H1 (cell line): ENCODE measurements around the gene SLC25A34. TPM values are rescaled to one million over a fixed set of nuclear protein-coding genes. Genes with fewer than 3 reads are reported as not detected.

Experiments
- CTCF ChIA-PET: fragments of 300-600 bp; sonication (Branson Sonifier 250); formaldehyde crosslinking; loops from one replicate; lab custom pipeline; 2021; ENCODE audit not compliant: partially characterized antibody; lab: Charles Lee
- POLR2A ChIA-PET: fragments of 300-600 bp; sonication (Branson Sonifier 250); formaldehyde crosslinking; loops from one replicate; lab custom pipeline; 2021; ENCODE audit warnings: inconsistent platforms; ENCODE audit not compliant: partially characterized antibody; lab: Charles Lee
- DNase-seq, 2 experiments: peaks; one replicate each; pipeline versions ENCODE4 v3.0.0 to v3.0.0-alpha.2; 2010 to 2022; ENCODE audit warnings: low spot score in 2 of 2, low read depth in 1 of 2, mixed read lengths in 1 of 2
- FAIRE-seq: peaks from 2 replicates; lab custom pipeline; 2011; peaks lifted over from hg19 to GRCh38; lab: Jason Lieb, UNC
- H2AFZ ChIP-seq: 2 replicates; pipeline ENCODE4 v1.8.1; 2012; ENCODE audit warnings: low read length, inconsistent platforms
- H2AK5ac ChIP-seq: 2 replicates; pipeline ENCODE4 v1.6.1; 2013; ENCODE audit warnings: low read depth, low read length
- H2BK120ac ChIP-seq: replicated peaks from 2 replicates; pipeline ENCODE3; 2013; ENCODE audit warnings: low read depth, low read length, inconsistent platforms
- H2BK12ac ChIP-seq: 2 replicates; pipeline ENCODE4 v1.6.1; 2013; ENCODE audit warnings: low read depth, low read length
- H2BK15ac ChIP-seq: 2 replicates; pipeline ENCODE4 v1.6.1; 2013; ENCODE audit warnings: low read length
- H2BK20ac ChIP-seq: 2 replicates; pipeline ENCODE4 v1.6.1; 2013; ENCODE audit warnings: low read length
- H2BK5ac ChIP-seq: 2 replicates; pipeline ENCODE4 v1.6.1; 2013; ENCODE audit warnings: low read depth, low read length
- H3K14ac ChIP-seq: 2 replicates; pipeline ENCODE4 v1.6.1; 2013; ENCODE audit warnings: inconsistent platforms; ENCODE audit not compliant: insufficient read length
- H3K18ac ChIP-seq: 2 replicates; pipeline ENCODE4 v1.6.1; 2013; ENCODE audit warnings: low read length; ENCODE audit errors: extremely low read depth
- H3K23ac ChIP-seq: 2 replicates; pipeline ENCODE4 v1.6.1; 2013; ENCODE audit warnings: inconsistent platforms; ENCODE audit not compliant: insufficient read length
- H3K23me2 ChIP-seq: 2 replicates; pipeline ENCODE4 v1.6.1; 2013; ENCODE audit warnings: low read depth, low read length
- H3K27ac ChIP-seq: 2 replicates; pipeline ENCODE4 v1.6.1; 2011; ENCODE audit warnings: low read depth, low read length, inconsistent platforms
- H3K27me3 ChIP-seq, 4 experiments: replicated peaks in 1 of 4; 1 replicate in 1 of 4; 2 replicates in 3 of 4; pipeline versions ENCODE4 v1.6.1 to v1.8.1; 2011 to 2013; ENCODE audit warnings: low read length in 3 of 4, mild to moderate bottlenecking in 3 of 4, inconsistent platforms in 2 of 4, mixed read lengths in 2 of 4, moderate library complexity in 1 of 4; ENCODE audit not compliant: control insufficient read depth in 3 of 4, insufficient read depth in 3 of 4; ENCODE audit errors: extremely low read depth in 1 of 4
- H3K36me3 ChIP-seq, 4 experiments: 2 replicates each; pipeline versions ENCODE4 v1.6.1 to v1.8.1; 2011 to 2013; ENCODE audit warnings: mild to moderate bottlenecking in 4 of 4, low read length in 3 of 4, moderate library complexity in 2 of 4, control low read depth in 1 of 4, inconsistent platforms in 1 of 4; ENCODE audit not compliant: insufficient read depth in 4 of 4, control insufficient read depth in 2 of 4
- H3K4ac ChIP-seq: replicated peaks from 2 replicates; pipeline ENCODE3; 2013; ENCODE audit warnings: low read length, low read depth, mixed read lengths, inconsistent platforms; ENCODE audit not compliant: insufficient read length
- H3K4me1 ChIP-seq, 4 experiments: replicated peaks in 1 of 4; 1 replicate in 1 of 4; 2 replicates in 3 of 4; pipeline versions ENCODE4 v1.6.1 to v1.8.1; 2011 to 2013; ENCODE audit warnings: low read length in 3 of 4, inconsistent platforms in 2 of 4, mixed read lengths in 1 of 4; ENCODE audit not compliant: insufficient read depth in 4 of 4, control insufficient read depth in 3 of 4
- H3K4me2 ChIP-seq, 2 experiments: 2 replicates each; pipeline versions ENCODE4 v1.6.1 to v1.8.1; 2011 to 2013; ENCODE audit warnings: low read depth in 2 of 2, low read length in 2 of 2, control low read depth in 1 of 2, inconsistent platforms in 1 of 2, mild to moderate bottlenecking in 1 of 2; ENCODE audit not compliant: insufficient read depth in 1 of 2
- H3K4me3 ChIP-seq, 4 experiments: fragments of 200-600, 300-600 bp in 1 of 4; sonication (generic), shearing (Covaris generic), sonication (Bioruptor Twin) in 1 of 4; 2 replicates each; pipeline versions ENCODE4 v1.5.1 to v1.8.1; 2011 to 2016; ENCODE audit warnings: low read length in 4 of 4, low read depth in 3 of 4, control low read depth in 2 of 4, inconsistent platforms in 2 of 4, mild to moderate bottlenecking in 2 of 4, mixed read lengths in 1 of 4, moderate library complexity in 1 of 4; ENCODE audit not compliant: insufficient read depth in 2 of 4; ENCODE audit errors: extremely low read depth in 1 of 4
- H3K56ac ChIP-seq: replicated peaks from 2 replicates; pipeline ENCODE3; 2013; ENCODE audit warnings: low read depth, mild to moderate bottlenecking, mixed read lengths, low read length, inconsistent platforms; ENCODE audit not compliant: insufficient read length
- H3K79me1 ChIP-seq: 2 replicates; pipeline ENCODE4 v1.6.1; 2013; ENCODE audit warnings: low read depth, low read length, control low read depth
- H3K79me2 ChIP-seq, 2 experiments: 2 replicates each; pipeline versions ENCODE4 v1.6.1 to v1.8.1; 2012 to 2013; ENCODE audit warnings: low read length in 2 of 2, mild to moderate bottlenecking in 2 of 2, inconsistent platforms in 1 of 2; ENCODE audit not compliant: insufficient read depth in 2 of 2, control insufficient read depth in 1 of 2
- H3K9ac ChIP-seq, 4 experiments: replicated peaks in 1 of 4; 1 replicate in 1 of 4; 2 replicates in 3 of 4; pipeline versions ENCODE4 v1.6.1 to v1.8.1; 2011 to 2013; ENCODE audit warnings: low read depth in 3 of 4, low read length in 3 of 4, control low read depth in 2 of 4, mild to moderate bottlenecking in 2 of 4, moderate library complexity in 2 of 4, inconsistent platforms in 1 of 4; ENCODE audit errors: extremely low read depth in 1 of 4
- H3K9me3 ChIP-seq, 2 experiments: 2 replicates each; pipeline versions ENCODE4 v1.6.1 to v1.8.1; 2012 to 2013; ENCODE audit warnings: mild to moderate bottlenecking in 2 of 2, moderate library complexity in 2 of 2, control low read depth in 1 of 2, inconsistent platforms in 1 of 2, low read depth in 1 of 2, low read length in 1 of 2, mixed read lengths in 1 of 2; ENCODE audit not compliant: insufficient read depth in 2 of 2
- H4K20me1 ChIP-seq, 2 experiments: replicated peaks in 1 of 2; 2 replicates each; pipeline versions ENCODE3 to v1.8.1; 2011 to 2013; ENCODE audit warnings: inconsistent platforms in 2 of 2, low read length in 2 of 2, mild to moderate bottlenecking in 1 of 2; ENCODE audit not compliant: insufficient read depth in 2 of 2, control insufficient read depth in 1 of 2
- H4K5ac ChIP-seq: 2 replicates; pipeline ENCODE4 v1.6.1; 2013; ENCODE audit warnings: low read length, low read depth, mixed read lengths, inconsistent platforms; ENCODE audit not compliant: insufficient read length
- H4K8ac ChIP-seq: 2 replicates; pipeline ENCODE4 v1.8.0; 2013; ENCODE audit warnings: mild to moderate bottlenecking, moderate library complexity, low read length, inconsistent platforms; ENCODE audit not compliant: insufficient read depth; ENCODE audit errors: extremely low read depth
- H4K91ac ChIP-seq: replicated peaks from 2 replicates; pipeline ENCODE3; 2013; ENCODE audit warnings: low read length, mixed read lengths, inconsistent platforms; ENCODE audit not compliant: insufficient read length
- ATF2 ChIP-seq: IDR thresholded peaks from 2 replicates; pipeline ENCODE4 v1.6.1; 2012; ENCODE audit warnings: low read length, inconsistent platforms
- BACH1 ChIP-seq: IDR thresholded peaks from 2 replicates; pipeline ENCODE4 v1.6.1; 2012; ENCODE audit warnings: low read length, improper control_type of control experiment
- CHD2 ChIP-seq: IDR thresholded peaks from 2 replicates; pipeline ENCODE4 v1.6.1; 2012; ENCODE audit warnings: low read length, improper control_type of control experiment
- JUND ChIP-seq: IDR thresholded peaks from 2 replicates; pipeline ENCODE4 v1.6.1; 2011; ENCODE audit warnings: mild to moderate bottlenecking, improper control_type of control experiment, low read length
- NRF1 ChIP-seq: IDR thresholded peaks from 2 replicates; pipeline ENCODE4 v1.6.1; 2011; ENCODE audit warnings: mild to moderate bottlenecking, low read depth, low read length, improper control_type of control experiment
- POLR2A ChIP-seq, 2 experiments: IDR thresholded peaks; 1 replicate in 1 of 2; 2 replicates in 1 of 2; pipeline ENCODE4 v1.6.1; 2011; ENCODE audit warnings: low read depth in 2 of 2, low read length in 2 of 2, mild to moderate bottlenecking in 2 of 2; ENCODE audit errors: control extremely low read depth in 1 of 2
- RNF2 ChIP-seq: fragments of 200-900, 300-1000 bp; sonication (generic); IDR thresholded peaks from 2 replicates; pipeline ENCODE4 v1.7.1; 2016; ENCODE audit warnings: borderline replicate concordance, low read depth, mild to moderate bottlenecking, antibody characterized with exemption, low read length; ENCODE audit not compliant: poor library complexity, severe bottlenecking; ENCODE audit errors: missing control alignments
- SAP30 ChIP-seq: fragments of 300-600 bp; sonication (generic); IDR thresholded peaks from 2 replicates; pipeline ENCODE4 v1.7.1; 2012; ENCODE audit warnings: low read length, moderate library complexity, mild to moderate bottlenecking, inconsistent platforms; ENCODE audit not compliant: insufficient read depth, insufficient replicate concordance
- SIX5 ChIP-seq: IDR thresholded peaks from 2 replicates; pipeline ENCODE4 v1.6.1; 2011; ENCODE audit warnings: mild to moderate bottlenecking, low read depth, low read length
- SP1 ChIP-seq: IDR thresholded peaks from 2 replicates; pipeline ENCODE4 v1.6.1; 2011; ENCODE audit warnings: low read depth, low read length
- SP2 ChIP-seq: IDR thresholded peaks from 2 replicates; pipeline ENCODE4 v1.6.1; 2012; ENCODE audit warnings: mild to moderate bottlenecking, low read length, inconsistent platforms
- SUZ12 ChIP-seq: fragments of 200-600 bp; sonication (generic); IDR thresholded peaks from 2 replicates; pipeline ENCODE4 v1.6.1; 2012; ENCODE audit warnings: mild to moderate bottlenecking, inconsistent platforms, low read length, moderate library complexity, mixed read lengths
- ZNF274 ChIP-seq: IDR thresholded peaks from 2 replicates; pipeline ENCODE4 v1.7.0; 2012; ENCODE audit warnings: low read length, borderline replicate concordance; ENCODE audit errors: extremely low read depth
- WGBS, 2 experiments: shearing (Covaris generic) in 1 of 2; methylation state at CpG; one replicate each; pipeline versions ENCODE4 v1.1.6 to v1.1.7; 2013 to 2015; ENCODE audit warnings: low lambda C conversion rate in 2 of 2, mixed read lengths in 2 of 2, inconsistent platforms in 1 of 2, low coverage in 1 of 2, missing lambda C conversion rate in 1 of 2; ENCODE audit not compliant: insufficient replicate concordance in 2 of 2, insufficient coverage in 1 of 2, insufficient read length in 1 of 2; ENCODE audit errors: extremely low coverage in 1 of 2, missing lambda C conversion rate in 1 of 2; 5-methylcytosine and 5-hydroxymethylcytosine counted together
- polyA plus RNA-seq, 7 experiments: library from polyadenylated mRNA; depleted of rRNA in 3 of 7; stranded (reverse) in 5 of 7; unstranded in 2 of 7; fragments of >200 nt in 5 of 7; fragments of 200-250 nt in 2 of 7; gene quantifications; 1 replicate in 5 of 7; 2 replicates in 1 of 7; 4 replicates in 1 of 7; pipeline versions ENCODE4 v1.2.1 to v1.2.3, GENCODE V29; 2011 to 2013; ENCODE audit warnings: missing spikeins in 2 of 7, mixed read lengths in 2 of 7
- total RNA-seq: library from RNA; stranded (reverse); fragmentation: NEBNext Ultra II Directional; extraction: Animal tissue kit (Norgen Biotek cat#: 25700); gene quantifications from 2 replicates; pipeline ENCODE4 v1.2.1, GENCODE V29; 2021

SLC25A34 gene
- total and polyA plus RNA-seq, 2 of the 8 experiments (the other 6 are each of a cell fraction or from before 2014, with no cell fraction given), result 0.48 to 0.62 TPM

GRCh38 chr1:15732686-15733081 is 3.4 kb upstream of the SLC25A34 start:
- Histone ChIP-seq H4K91ac (no peak overlapping the region), H3K9me3 (no peaks in the 10 kb centered on the region), H2BK20ac (no peak overlapping the region), H2BK12ac (no peak overlapping the region), H4K20me1 (peaks cover 4 to 7% of the 10 kb centered on the region in 2 experiments), H3K79me2 (no peaks in the 10 kb centered on the region), H3K14ac (no peak overlapping the region), H2AFZ (no peak overlapping the region), H2AK5ac (no peak overlapping the region), H3K9ac (no peak overlapping the region), H3K36me3 (peaks cover 2 to 20% (median 7%) of the 10 kb centered on the region in 4 experiments; a peak in 6 of 8 replicates), H3K4me1 (peaks cover 0 to 8% (median 4%) of the 10 kb centered on the region in 4 experiments; a peak in 4 of 7 replicates), H2BK5ac (0 out of 2 replicates have a peak overlapping the region, but pooled peaks have one; percentile 9), H2BK15ac (no peak overlapping the region), H2BK120ac (no peak overlapping the region), H4K8ac (no peak overlapping the region), H4K5ac (no peak overlapping the region), H3K4ac (no peak overlapping the region), H3K23me2 (no peaks in the 10 kb centered on the region), H3K23ac (no peak overlapping the region), H3K4me3 (no peak overlapping the region), H3K27ac (no peak overlapping the region), H3K27me3 (no peaks in the 10 kb centered on the region), H3K18ac (no peak overlapping the region), H3K4me2 (no peak overlapping the region), H3K79me1 (no peaks in the 10 kb centered on the region), H3K56ac (no peak overlapping the region)
- FAIRE-seq, result no peak
- ChIA-PET CTCF (interaction anchor here (0.7 to 5.4 kb wide), 8 partner anchors 8 to 137 kb away, joined by 3 to 35 read pairs (median 4); partner anchors contain the start of gene TMEM82), POLR2A (interaction anchor here (0.8 kb wide), 1 partner anchor 63 kb away, joined by 3 read pairs; no protein-coding TSS in a partner anchor)
- whole genome bisulfite sequencing, 2 experiments, result 89% methylated on average over 6 of the region's 7 CpGs; no CpG with 5 or more reads in 1 of the 2 experiments
- DNase-seq, result no peak
- no peak for TF ChIP-seq POLR2A (IDR thresholded peaks at IDR 0.05; ENCODE audit: control extremely low read depth in 1 of 2, low read depth in 2 of 2, low read length in 2 of 2)
- no peak for TF ChIP-seq SP1
- no peak for TF ChIP-seq BACH1
- TF ChIP-seq SAP30, result no peak
- TF ChIP-seq ZNF274, result no peak
- TF ChIP-seq SP2, result no peak
- no peak for TF ChIP-seq JUND
- TF ChIP-seq CHD2, result no peak
- no peak for TF ChIP-seq SIX5
- no peak for TF ChIP-seq SUZ12
- no peak for TF ChIP-seq NRF1
- no peak for TF ChIP-seq RNF2
- no peak for TF ChIP-seq ATF2
